Suprapubic skin (tissue), 3 donors: ENCODE measurements around the gene UGT1A10.

ENCODE experiments used
- POLR2AphosphoS5 ChIP-seq, 3 donors: sonication (generic); formaldehyde crosslinking; IDR thresholded peaks; one replicate each; pipeline ENCODE4 v1.6.1; 2017; ENCODE audit warnings: antibody characterized with exemption in 3 of 3
- TF ChIP-seq, protein P1 (sequence below), 2 donors: fragments of 200-600 bp in 1 of 2; fragments of 450-650 bp in 1 of 2; sonication (generic) in 1 of 2; IDR thresholded peaks; one replicate each; pipeline ENCODE4 v1.5.1; 2016 to 2019; ENCODE audit warnings: antibody characterized with exemption in 2 of 2, mild to moderate bottlenecking in 1 of 2, moderate library complexity in 1 of 2

DNA sequence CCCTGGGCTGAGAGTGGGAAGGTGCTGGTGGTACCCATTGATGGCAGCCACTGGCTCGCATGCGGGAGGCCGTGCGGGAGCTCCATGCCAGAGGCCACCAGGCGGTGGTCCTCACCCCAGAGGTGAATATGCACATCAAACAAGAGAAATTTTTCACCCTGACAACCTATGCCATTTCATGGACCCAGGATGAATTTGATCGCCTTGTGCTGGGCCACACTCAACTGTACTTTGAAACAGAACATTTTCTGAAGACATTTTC, 111.0 kb downstream of the UGT1A10 start:
- TF ChIP-seq, protein P1, sequence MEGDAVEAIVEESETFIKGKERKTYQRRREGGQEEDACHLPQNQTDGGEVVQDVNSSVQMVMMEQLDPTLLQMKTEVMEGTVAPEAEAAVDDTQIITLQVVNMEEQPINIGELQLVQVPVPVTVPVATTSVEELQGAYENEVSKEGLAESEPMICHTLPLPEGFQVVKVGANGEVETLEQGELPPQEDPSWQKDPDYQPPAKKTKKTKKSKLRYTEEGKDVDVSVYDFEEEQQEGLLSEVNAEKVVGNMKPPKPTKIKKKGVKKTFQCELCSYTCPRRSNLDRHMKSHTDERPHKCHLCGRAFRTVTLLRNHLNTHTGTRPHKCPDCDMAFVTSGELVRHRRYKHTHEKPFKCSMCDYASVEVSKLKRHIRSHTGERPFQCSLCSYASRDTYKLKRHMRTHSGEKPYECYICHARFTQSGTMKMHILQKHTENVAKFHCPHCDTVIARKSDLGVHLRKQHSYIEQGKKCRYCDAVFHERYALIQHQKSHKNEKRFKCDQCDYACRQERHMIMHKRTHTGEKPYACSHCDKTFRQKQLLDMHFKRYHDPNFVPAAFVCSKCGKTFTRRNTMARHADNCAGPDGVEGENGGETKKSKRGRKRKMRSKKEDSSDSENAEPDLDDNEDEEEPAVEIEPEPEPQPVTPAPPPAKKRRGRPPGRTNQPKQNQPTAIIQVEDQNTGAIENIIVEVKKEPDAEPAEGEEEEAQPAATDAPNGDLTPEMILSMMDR (IDR thresholded peaks at IDR 0.05), result no peak
- TF ChIP-seq POLR2AphosphoS5 (IDR thresholded peaks at IDR 0.05), result no peak
